Measurements from ENCODE around the gene TSC22D1. TPM values are rescaled to one million over a fixed set of nuclear protein-coding genes. Genes with fewer than 3 reads are reported as not detected.

TSC22D1 gene
- total RNA-seq, 1 donor = 94.5 TPM

GRCh38 chr13:44394658-44395057 lies 181.5 kb downstream of the TSC22D1 start:
- DNase-seq (ENCODE audit: low read depth) = no peak
- TF ChIP-seq CTCF (IDR thresholded peaks at IDR 0.05; ENCODE audit: insufficient read depth, low read length) = no peak
- no peak overlapping the region for H3K4me3 ChIP-seq (ENCODE audit: low read depth, low read length)

GRCh38 chr13:44393391-44393790 lies 182.7 kb downstream of the TSC22D1 start:
- no peak for TF ChIP-seq CTCF (IDR thresholded peaks at IDR 0.05; ENCODE audit: insufficient read depth, low read length)
- no peak for DNase-seq (ENCODE audit: low read depth)
- no peak overlapping the region for H3K4me3 ChIP-seq (ENCODE audit: low read depth, low read length)

- TF ChIP-seq CTCF (IDR thresholded peaks at IDR 0.05; ENCODE audit: insufficient read depth, low read length) = no peak
- DNase-seq (ENCODE audit: low read depth) = peak; percentile 27
- H3K4me3 ChIP-seq (ENCODE audit: low read depth, low read length) = no peak overlapping the region
Observed at GRCh38 chr13:44389876-44390275, 186.3 kb downstream of the TSC22D1 start.

GRCh38 chr13:44389060-44389666 lies 187.0 kb downstream of the TSC22D1 start:
- no peak for TF ChIP-seq CTCF (IDR thresholded peaks at IDR 0.05; ENCODE audit: insufficient read depth, low read length)
- no peak overlapping the region for H3K4me3 ChIP-seq (ENCODE audit: low read depth, low read length)
- no peak for DNase-seq (ENCODE audit: low read depth)

GRCh38 chr13:44388427-44389059 lies 187.6 kb downstream of the TSC22D1 start:
- no peak overlapping the region for H3K4me3 ChIP-seq (ENCODE audit: low read depth, low read length)
- TF ChIP-seq CTCF (IDR thresholded peaks at IDR 0.05; ENCODE audit: insufficient read depth, low read length) = no peak
- no peak for DNase-seq (ENCODE audit: low read depth)

- no peak for TF ChIP-seq CTCF (IDR thresholded peaks at IDR 0.05; ENCODE audit: insufficient read depth, low read length)
- H3K4me3 ChIP-seq (ENCODE audit: low read depth, low read length) = no peak overlapping the region
- DNase-seq (ENCODE audit: low read depth) = no peak
Observed at GRCh38 chr13:44386913-44387556, 189.1 kb downstream of the TSC22D1 start.
